ENCODE measurements around the gene BEND7. TPM values are rescaled to one million over a fixed set of nuclear protein-coding genes. Genes with fewer than 3 reads are reported as not detected.

Gene BEND7
- polyA plus RNA-seq, 1 of the 3 experiments (the other 2 are of a cell fraction): 9.2 TPM

- TF ChIP-seq ZBTB33 (IDR thresholded peaks at IDR 0.05; ENCODE audit: borderline replicate concordance, low read depth): no peak
- TF ChIP-seq YY1 (IDR thresholded peaks at IDR 0.05; ENCODE audit: low read depth): no peak
- no peak for TF ChIP-seq FOXM1 (IDR thresholded peaks at IDR 0.05; ENCODE audit: low read depth)
- no peak for TF ChIP-seq FOXJ3 (CRISPR knock-in tag; IDR thresholded peaks at IDR 0.05)
- no peak for TF ChIP-seq MXI1 (IDR thresholded peaks at IDR 0.05; ENCODE audit: low read depth, low read length)
These were observed 129.6 kb downstream of the BEND7 start (continued) for GRCh38 chr10:13399236-13399635.

- no peak overlapping the region for H2AFZ ChIP-seq (ENCODE audit: low read depth)
- no peaks in the 10 kb centered on the region for H3K4me1 ChIP-seq (ENCODE audit: control insufficient read depth in 1 of 2, insufficient read depth in 2 of 2, low read depth in 1 of 2, low read length in 1 of 2)
- no peak overlapping the region for H3K27ac ChIP-seq (ENCODE audit: low read depth in 2 of 2, low read length in 1 of 2)
- H3K27me3 ChIP-seq (ENCODE audit: insufficient read depth): peaks cover 7% of the 10 kb centered on the region; the same call in 1 of the 2 replicates
- no peaks in the 10 kb centered on the region for H3K9me2 ChIP-seq
- H3K36me3 ChIP-seq (replicated peaks in 1 of 2; ENCODE audit: control insufficient read depth in 1 of 2, insufficient read depth in 2 of 2, low read length in 1 of 2): no peaks in the 10 kb centered on the region
- no peak overlapping the region for H3K4me2 ChIP-seq
- 76% methylated on average over 3 of the region's 3 CpGs for WGBS (ENCODE audit: low lambda C conversion rate)
- no peaks in the 10 kb centered on the region for H4K20me1 ChIP-seq (ENCODE audit: insufficient read depth)
- TF ChIP-seq MEF2A (IDR thresholded peaks at IDR 0.05; ENCODE audit: borderline replicate concordance, low read depth) (no peak), TAF1 (IDR thresholded peaks at IDR 0.05; ENCODE audit: borderline replicate concordance, low read depth, low read length) (no peak), CTCF (IDR thresholded peaks at IDR 0.05) (no peak), FOXM1 (IDR thresholded peaks at IDR 0.05; ENCODE audit: low read depth) (no peak), RXRA (IDR thresholded peaks at IDR 0.05; ENCODE audit: borderline replicate concordance, low read depth) (no peak), EZH2phosphoT487 (IDR thresholded peaks at IDR 0.05; ENCODE audit: borderline replicate concordance, low read depth) (no peak), ZBTB33 (IDR thresholded peaks at IDR 0.05; ENCODE audit: borderline replicate concordance, low read depth) (no peak), USF2 (IDR thresholded peaks at IDR 0.05; ENCODE audit: borderline replicate concordance, low read depth, low read length) (no peak), EP300 (IDR thresholded peaks at IDR 0.05; ENCODE audit: borderline replicate concordance in 1 of 2, low read depth in 1 of 2, low read length in 1 of 2) (no peak), RAD21 (IDR thresholded peaks at IDR 0.05; ENCODE audit: low read length) (no peak), JUND (IDR thresholded peaks at IDR 0.05) (no peak), CHD2 (IDR thresholded peaks at IDR 0.05; ENCODE audit: low read length, partially characterized antibody) (no peak), NRF1 (IDR thresholded peaks at IDR 0.05; ENCODE audit: low read depth, low read length) (no peak), USF1 (IDR thresholded peaks at IDR 0.05; ENCODE audit: borderline replicate concordance, low read depth) (no peak), SMC3 (IDR thresholded peaks at IDR 0.05; ENCODE audit: low read depth, low read length) (no peak), SIN3A (IDR thresholded peaks at IDR 0.05; ENCODE audit: borderline replicate concordance, low read depth, low read length) (no peak), POLR2AphosphoS5 (IDR thresholded peaks at IDR 0.05; ENCODE audit: low read depth, low read length) (no peak), YY1 (IDR thresholded peaks at IDR 0.05; ENCODE audit: low read depth) (no peak), FOXJ3 (CRISPR knock-in tag; IDR thresholded peaks at IDR 0.05) (no peak), RFX5 (IDR thresholded peaks at IDR 0.05; ENCODE audit: low read length) (no peak)
- H3K9me3 ChIP-seq: no peaks in the 10 kb centered on the region
- DNase-seq: no peak
- H3K79me2 ChIP-seq (ENCODE audit: insufficient read depth): no peaks in the 10 kb centered on the region
- no peak overlapping the region for H3K4me3 ChIP-seq (ENCODE audit: low read depth in 2 of 2, low read length in 1 of 2)
- H3K9ac ChIP-seq: no peak overlapping the region
- no peaks in the 10 kb centered on the region for H3F3A ChIP-seq (replicated peaks; ENCODE audit: insufficient read depth)
- CTCF ChIA-PET: interaction anchor here (1.6 kb wide), 1 partner anchor 43 kb away, joined by 3 read pairs; no protein-coding TSS in a partner anchor
- POLR2A ChIA-PET: no interaction called here
These were observed 131.8 kb downstream of the BEND7 start for GRCh38 chr10:13397052-13397451.
